Measurements from ENCODE around the gene EVX1.

- TF ChIP-seq CTCF (IDR thresholded peaks at IDR 0.05) (no peak), EZH2 (IDR thresholded peaks at IDR 0.05) (peak; percentile 96)
These were observed 9.3 kb downstream of the EVX1 start for GRCh38 chr7:27251652-27252590.

Measured in neural progenitor cell (in vitro differentiated cells).